Measurements from ENCODE around the gene OLA1.
"Not testable (repeated sequence)": the region's sequence is repeated elsewhere in the genome, so short reads cannot be mapped to it uniquely, and the experiment has no call there.

Gene OLA1

DNA sequence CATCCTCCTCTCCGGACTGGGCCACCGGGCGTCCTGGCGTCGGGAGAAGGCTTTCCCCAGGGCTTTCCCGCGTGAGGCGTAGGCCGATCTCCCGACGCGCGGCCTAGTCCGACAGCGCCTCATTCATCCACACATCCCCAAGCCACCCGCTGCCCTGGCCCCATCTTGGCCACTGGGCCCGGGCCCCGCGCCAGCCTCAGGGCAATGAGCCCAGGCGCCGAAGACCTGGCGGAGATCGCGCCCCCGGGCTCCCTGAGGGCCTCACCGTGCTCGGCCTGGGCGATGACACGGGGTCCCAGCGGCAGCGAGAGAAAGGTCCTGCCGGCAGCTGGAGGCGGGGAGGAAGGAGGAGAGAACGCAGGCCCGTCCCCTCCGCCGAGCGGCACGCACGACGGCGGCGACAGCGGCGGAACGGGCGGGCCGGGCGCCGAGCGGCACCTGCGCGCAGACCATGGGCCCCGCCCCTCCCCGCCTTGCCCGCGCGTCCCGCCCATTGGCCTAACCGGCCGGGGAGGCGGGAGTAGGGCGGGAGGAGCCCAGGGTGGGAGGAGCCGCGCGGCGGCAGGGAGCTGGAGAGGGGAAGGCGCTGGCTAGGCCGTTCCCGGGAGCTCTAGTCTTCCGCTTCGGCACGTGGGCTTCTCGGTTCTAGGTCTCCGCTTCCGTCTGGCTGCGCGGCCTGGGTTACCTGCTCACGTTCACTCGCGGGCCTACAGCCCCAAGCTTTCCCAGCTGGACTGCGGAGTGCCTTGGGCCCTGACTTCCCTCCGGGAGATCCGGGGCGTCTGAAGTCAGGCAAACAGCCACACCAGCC lies at the start of gene OLA1:
Gene OLA1, minus strand, starts transcription at position 346 of the 811 bp plus-strand sequence. CDS start 1,717 bp downstream, outside the sequence.
- Histone ChIP-seq H3K79me2 (ENCODE audit: control insufficient read depth, insufficient read depth, low read length, unreplicated experiment) (peaks cover 45% of the 10 kb centered on the region), H3K27me3 (ENCODE audit: insufficient read depth, low read length) (no peaks in the 10 kb centered on the region), H2AFZ (ENCODE audit: low read length, unreplicated experiment) (peak within 1 kb of the TSS; percentile 94), H3K4me3 (ENCODE audit: low read depth, low read length) (peak within 1 kb of the TSS; percentile 83), H3K36me3 (ENCODE audit: insufficient read depth, low read length) (peaks cover 7% of the 10 kb centered on the region), H3K27ac (ENCODE audit: low read depth, low read length) (peak within 1 kb of the TSS; percentile 59), H3K4me1 (ENCODE audit: control insufficient read depth, insufficient read depth, low read length, unreplicated experiment) (peaks cover 25% of the 10 kb centered on the region)

- no peaks in the 10 kb centered on the region for H3K4me1 ChIP-seq (ENCODE audit: control insufficient read depth, insufficient read depth, low read length, unreplicated experiment)
- H3K27ac ChIP-seq (ENCODE audit: low read depth, low read length), result no peak overlapping the region
- H3K4me3 ChIP-seq (ENCODE audit: low read depth, low read length), result no peak overlapping the region
- H2AFZ ChIP-seq (ENCODE audit: low read length, unreplicated experiment), result no peak overlapping the region
- H3K36me3 ChIP-seq (ENCODE audit: insufficient read depth, low read length), result no peaks in the 10 kb centered on the region
- peaks cover 29% of the 10 kb centered on the region; the same call in 1 of the 2 replicates for H3K27me3 ChIP-seq (ENCODE audit: insufficient read depth, low read length)
- no peaks in the 10 kb centered on the region for H3K79me2 ChIP-seq (ENCODE audit: control insufficient read depth, insufficient read depth, low read length, unreplicated experiment)
Measured at GRCh38 chr2:174292908-174293307, 44.6 kb upstream of the OLA1 start.

GRCh38 chr2:174286172-174286571 lies 37.8 kb upstream of the OLA1 start:
- Histone ChIP-seq H3K36me3 (ENCODE audit: insufficient read depth, low read length) (no peaks in the 10 kb centered on the region), H2AFZ (ENCODE audit: low read length, unreplicated experiment) (no peak overlapping the region), H3K4me3 (ENCODE audit: low read depth, low read length) (no peak overlapping the region), H3K4me1 (ENCODE audit: control insufficient read depth, insufficient read depth, low read length, unreplicated experiment) (no peaks in the 10 kb centered on the region), H3K79me2 (ENCODE audit: control insufficient read depth, insufficient read depth, low read length, unreplicated experiment) (no peaks in the 10 kb centered on the region), H3K27me3 (ENCODE audit: insufficient read depth, low read length) (peaks cover 46% of the 10 kb centered on the region), H3K27ac (ENCODE audit: low read depth, low read length) (no peak overlapping the region)

- Histone ChIP-seq H3K27ac (ENCODE audit: low read depth, low read length) (no peak overlapping the region), H3K27me3 (ENCODE audit: insufficient read depth, low read length) (peaks cover 40% of the 10 kb centered on the region), H3K4me1 (ENCODE audit: control insufficient read depth, insufficient read depth, low read length, unreplicated experiment) (no peaks in the 10 kb centered on the region), H2AFZ (ENCODE audit: low read length, unreplicated experiment) (no peak overlapping the region), H3K36me3 (ENCODE audit: insufficient read depth, low read length) (no peaks in the 10 kb centered on the region), H3K4me3 (ENCODE audit: low read depth, low read length) (no peak overlapping the region), H3K79me2 (ENCODE audit: control insufficient read depth, insufficient read depth, low read length, unreplicated experiment) (no peaks in the 10 kb centered on the region)
Measured at GRCh38 chr2:174282441-174282840, 34.1 kb upstream of the OLA1 start.

- no peak overlapping the region for H3K4me3 ChIP-seq (ENCODE audit: low read depth, low read length)
- H3K27me3 ChIP-seq (ENCODE audit: insufficient read depth, low read length), result peaks cover 33% of the 10 kb centered on the region
- no peak overlapping the region for H2AFZ ChIP-seq (ENCODE audit: low read length, unreplicated experiment)
Measured at GRCh38 chr2:174281736-174282135, 33.4 kb upstream of the OLA1 start.

DNA sequence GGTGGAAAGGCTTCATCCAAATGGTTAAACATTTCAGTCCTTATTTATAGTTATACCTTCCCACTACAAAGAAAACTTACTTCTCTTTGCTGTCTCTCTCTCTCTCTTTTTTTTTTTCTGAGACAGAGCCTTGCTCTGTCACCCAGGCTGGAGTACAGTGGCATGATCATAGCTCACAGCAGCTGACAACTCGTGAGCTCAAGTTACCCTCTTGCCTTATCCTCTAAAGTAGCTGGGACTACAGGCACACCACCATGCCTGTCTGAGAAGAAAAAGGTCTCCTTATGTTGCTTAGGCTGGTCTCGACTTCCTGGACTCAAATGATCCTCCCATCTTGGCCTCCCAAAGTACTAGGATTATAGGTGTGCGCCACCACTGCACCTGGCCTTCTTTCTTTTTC lies 32.3 kb upstream of the OLA1 start:
- no peaks in the 10 kb centered on the region for H3K36me3 ChIP-seq (ENCODE audit: insufficient read depth, low read length)
- H3K4me1 ChIP-seq (ENCODE audit: control insufficient read depth, insufficient read depth, low read length, unreplicated experiment), result no peaks in the 10 kb centered on the region
- no peak overlapping the region for H3K4me3 ChIP-seq (ENCODE audit: low read depth, low read length)
- H2AFZ ChIP-seq (ENCODE audit: low read length, unreplicated experiment), result no peak overlapping the region
- peaks cover 25% of the 10 kb centered on the region for H3K27me3 ChIP-seq (ENCODE audit: insufficient read depth, low read length)
- H3K79me2 ChIP-seq (ENCODE audit: control insufficient read depth, insufficient read depth, low read length, unreplicated experiment), result no peaks in the 10 kb centered on the region
- no peak overlapping the region for H3K27ac ChIP-seq (ENCODE audit: low read depth, low read length)

More at GRCh38 chr2:174281736-174282135, 33.4 kb upstream of the OLA1 start:
- no peaks in the 10 kb centered on the region for H3K79me2 ChIP-seq (ENCODE audit: control insufficient read depth, insufficient read depth, low read length, unreplicated experiment)
- H3K36me3 ChIP-seq (ENCODE audit: insufficient read depth, low read length), result no peaks in the 10 kb centered on the region
- H3K27ac ChIP-seq (ENCODE audit: low read depth, low read length), result no peak overlapping the region
- H3K4me1 ChIP-seq (ENCODE audit: control insufficient read depth, insufficient read depth, low read length, unreplicated experiment), result no peaks in the 10 kb centered on the region

DNA sequence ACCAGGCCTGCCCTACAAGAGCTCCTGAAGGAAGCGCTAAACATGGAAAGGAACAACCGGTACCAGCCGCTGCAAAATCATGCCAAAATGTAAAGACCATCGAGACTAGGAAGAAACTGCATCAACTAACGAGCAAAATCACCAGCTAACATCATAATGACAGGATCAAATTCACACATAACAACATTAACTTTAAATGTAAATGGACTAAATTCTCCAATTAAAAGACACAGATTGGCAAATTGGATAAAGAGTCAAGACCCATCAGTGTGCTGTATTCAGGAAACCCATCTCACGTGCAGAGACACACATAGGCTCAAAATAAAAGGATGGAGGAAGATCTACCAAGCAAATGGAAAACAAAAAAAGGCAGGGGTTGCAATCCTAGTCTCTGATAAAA lies 21.9 kb upstream of the OLA1 start:
- not testable (repeated sequence) for H3K27ac ChIP-seq (ENCODE audit: low read depth, low read length); H2AFZ ChIP-seq (ENCODE audit: low read length, unreplicated experiment); H3K4me1 ChIP-seq (ENCODE audit: control insufficient read depth, insufficient read depth, low read length, unreplicated experiment); H3K79me2 ChIP-seq (ENCODE audit: control insufficient read depth, insufficient read depth, low read length, unreplicated experiment); H3K4me3 ChIP-seq (ENCODE audit: low read depth, low read length); H3K27me3 ChIP-seq (ENCODE audit: insufficient read depth, low read length); H3K36me3 ChIP-seq (ENCODE audit: insufficient read depth, low read length)

DNA sequence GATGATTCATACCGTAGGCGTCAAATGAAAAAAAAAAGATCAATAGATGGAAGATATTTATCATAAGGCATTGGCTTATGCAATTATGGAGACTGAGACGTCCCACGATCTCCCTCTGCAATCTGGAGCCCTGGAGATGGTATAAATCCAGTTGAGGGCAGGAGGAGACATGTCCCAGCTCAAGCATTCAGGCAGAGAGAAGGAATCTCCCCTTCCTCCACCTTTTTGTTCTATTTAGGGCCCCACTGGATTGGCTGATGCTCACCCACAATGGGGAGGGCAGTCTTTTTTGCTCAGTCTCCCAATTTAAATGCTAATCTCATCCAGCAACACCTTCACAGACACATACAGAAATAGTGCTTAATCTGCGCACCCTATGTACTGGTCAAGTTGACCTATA lies 18.0 kb upstream of the OLA1 start:
- H3K79me2 ChIP-seq (ENCODE audit: control insufficient read depth, insufficient read depth, low read length, unreplicated experiment), result no peaks in the 10 kb centered on the region
- no peak overlapping the region for H3K4me3 ChIP-seq (ENCODE audit: low read depth, low read length)
- no peak overlapping the region for H3K27ac ChIP-seq (ENCODE audit: low read depth, low read length)
- H3K4me1 ChIP-seq (ENCODE audit: control insufficient read depth, insufficient read depth, low read length, unreplicated experiment), result peaks cover 4% of the 10 kb centered on the region
- H2AFZ ChIP-seq (ENCODE audit: low read length, unreplicated experiment), result no peak overlapping the region
- no peaks in the 10 kb centered on the region for H3K27me3 ChIP-seq (ENCODE audit: insufficient read depth, low read length)
- no peaks in the 10 kb centered on the region for H3K36me3 ChIP-seq (ENCODE audit: insufficient read depth, low read length)

DNA sequence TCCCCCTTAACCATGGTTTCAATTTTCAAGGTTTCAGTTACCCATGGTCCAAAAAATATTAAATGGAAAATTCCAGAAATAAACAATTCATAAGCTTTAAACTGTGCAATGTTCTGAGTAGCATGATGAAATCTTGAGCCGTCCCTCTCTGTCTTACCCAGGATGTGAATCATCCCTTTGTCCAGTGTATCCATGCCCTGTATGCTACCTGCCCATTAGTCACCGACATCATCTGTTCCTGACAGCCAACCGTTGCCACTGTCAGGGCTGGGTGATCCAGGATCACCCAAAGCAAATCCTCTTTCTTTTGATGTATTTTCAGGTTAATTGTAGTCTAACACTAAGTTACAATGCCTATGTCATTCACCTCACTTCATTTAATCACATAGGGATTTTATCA lies 15.7 kb upstream of the OLA1 start:
- H2AFZ ChIP-seq (ENCODE audit: low read length, unreplicated experiment), result no peak overlapping the region
- no peaks in the 10 kb centered on the region for H3K36me3 ChIP-seq (ENCODE audit: insufficient read depth, low read length)
- H3K27me3 ChIP-seq (ENCODE audit: insufficient read depth, low read length), result no peaks in the 10 kb centered on the region
- peak overlapping the region; percentile 31 for H3K27ac ChIP-seq (ENCODE audit: low read depth, low read length)
- no peaks in the 10 kb centered on the region for H3K79me2 ChIP-seq (ENCODE audit: control insufficient read depth, insufficient read depth, low read length, unreplicated experiment)
- H3K4me3 ChIP-seq (ENCODE audit: low read depth, low read length), result no peak overlapping the region
- H3K4me1 ChIP-seq (ENCODE audit: control insufficient read depth, insufficient read depth, low read length, unreplicated experiment), result peaks cover 9% of the 10 kb centered on the region

DNA sequence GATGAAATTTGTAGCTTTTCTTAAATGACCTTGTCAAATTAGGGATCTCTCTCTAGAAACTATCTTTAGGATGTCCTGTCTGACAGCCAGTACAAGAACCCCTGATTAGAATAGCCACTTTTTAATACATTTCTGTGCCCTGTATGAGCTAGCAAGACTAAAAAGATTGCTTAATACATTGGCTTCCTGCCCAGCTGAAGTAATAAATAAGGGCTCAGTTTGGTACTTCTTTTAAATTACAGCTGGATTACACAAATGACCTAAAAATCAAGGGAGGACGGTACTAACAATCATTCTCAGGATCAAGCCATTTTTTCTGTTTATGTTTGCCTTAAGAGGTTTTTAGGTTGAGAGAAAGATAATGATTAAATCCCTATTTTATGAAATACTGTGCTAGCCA lies 11.6 kb upstream of the OLA1 start:
- Histone ChIP-seq H3K27me3 (ENCODE audit: insufficient read depth, low read length) (no peaks in the 10 kb centered on the region), H2AFZ (ENCODE audit: low read length, unreplicated experiment) (no peak overlapping the region), H3K36me3 (ENCODE audit: insufficient read depth, low read length) (no peaks in the 10 kb centered on the region), H3K79me2 (ENCODE audit: control insufficient read depth, insufficient read depth, low read length, unreplicated experiment) (no peaks in the 10 kb centered on the region), H3K4me1 (ENCODE audit: control insufficient read depth, insufficient read depth, low read length, unreplicated experiment) (peaks cover 9% of the 10 kb centered on the region), H3K27ac (ENCODE audit: low read depth, low read length) (no peak overlapping the region), H3K4me3 (ENCODE audit: low read depth, low read length) (no peak overlapping the region)

DNA sequence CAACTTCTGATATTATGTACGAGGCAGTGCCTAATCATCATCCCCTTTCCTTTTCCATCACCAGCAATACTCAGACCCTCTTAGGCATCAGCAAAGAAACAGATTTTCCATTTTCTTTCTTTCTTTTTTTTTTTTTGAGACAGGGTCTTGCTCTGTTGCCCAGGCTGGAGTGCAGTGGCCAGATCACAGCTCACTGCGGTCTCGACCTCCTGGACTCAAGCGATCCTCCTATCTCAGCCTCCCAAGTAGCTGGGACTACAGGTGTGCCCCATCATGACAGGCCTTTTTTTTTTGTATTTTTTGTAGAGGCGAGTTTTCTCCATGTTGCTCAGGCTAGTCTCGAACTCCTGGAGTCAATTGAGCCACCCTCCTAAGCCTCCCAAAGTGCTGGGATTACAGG lies 5.9 kb upstream of the OLA1 start:
- no peaks in the 10 kb centered on the region for H3K79me2 ChIP-seq (ENCODE audit: control insufficient read depth, insufficient read depth, low read length, unreplicated experiment)
- peaks cover 4% of the 10 kb centered on the region for H3K4me1 ChIP-seq (ENCODE audit: control insufficient read depth, insufficient read depth, low read length, unreplicated experiment)
- H3K27me3 ChIP-seq (ENCODE audit: insufficient read depth, low read length), result no peaks in the 10 kb centered on the region
- H3K36me3 ChIP-seq (ENCODE audit: insufficient read depth, low read length), result no peaks in the 10 kb centered on the region
- no peak overlapping the region for H3K27ac ChIP-seq (ENCODE audit: low read depth, low read length)
- no peak overlapping the region for H2AFZ ChIP-seq (ENCODE audit: low read length, unreplicated experiment)
- H3K4me3 ChIP-seq (ENCODE audit: low read depth, low read length), result no peak overlapping the region

Data from ACC112 (cell line).